Tongue (tissue), 3 donors: Measurements from ENCODE around the gene ACY1. TPM values are rescaled to one million over a fixed set of nuclear protein-coding genes. Genes with fewer than 3 reads are reported as not detected.
A peak's percentile ranks its signal among the peaks of the same experiment; 100 is the strongest.
"Not testable (repeated sequence)": the region's sequence is repeated elsewhere in the genome, so short reads cannot be mapped to it uniquely, and the experiment has no call there.

Experiments used
- DNase-seq: peaks from one replicate; pipeline ENCODE4 v3.0.0-alpha.2; 2015
- small RNA-seq: library from RNA; depleted of rRNA; stranded (forward); fragments of <200 nt; gene quantifications from one replicate; pipeline ENCODE3, GENCODE V24; 2014; ENCODE audit warnings: low replicate concordance
- total RNA-seq: library from RNA; depleted of rRNA; stranded (reverse); fragments of >200 nt; gene quantifications from one replicate; pipeline ENCODE4 v1.2.3, GENCODE V29; 2014

Gene ACY1
- total RNA-seq, 1 donor from 2014 or later, result 16.8 TPM

DNA sequence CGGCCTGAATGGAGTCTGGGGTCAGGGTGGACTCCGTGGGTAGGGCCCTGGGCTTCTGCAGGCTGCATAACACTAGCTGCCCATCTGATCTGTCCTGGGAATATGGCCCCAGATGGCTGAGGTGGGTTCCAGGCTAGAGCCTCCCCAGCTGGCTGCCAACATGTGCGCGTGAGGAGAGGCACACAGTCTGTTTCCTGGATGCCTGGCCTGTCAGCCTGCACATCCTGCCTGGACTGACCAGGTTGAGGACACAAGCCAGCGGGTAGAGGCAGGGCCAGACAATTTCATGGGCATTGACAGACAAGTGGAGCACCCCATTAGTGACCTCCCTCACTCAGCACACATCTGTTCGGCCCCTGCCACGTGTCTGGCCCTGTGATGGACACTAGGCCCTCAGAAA is 42.1 kb downstream of the ACY1 start:
- DNase-seq, result no peak

DNA sequence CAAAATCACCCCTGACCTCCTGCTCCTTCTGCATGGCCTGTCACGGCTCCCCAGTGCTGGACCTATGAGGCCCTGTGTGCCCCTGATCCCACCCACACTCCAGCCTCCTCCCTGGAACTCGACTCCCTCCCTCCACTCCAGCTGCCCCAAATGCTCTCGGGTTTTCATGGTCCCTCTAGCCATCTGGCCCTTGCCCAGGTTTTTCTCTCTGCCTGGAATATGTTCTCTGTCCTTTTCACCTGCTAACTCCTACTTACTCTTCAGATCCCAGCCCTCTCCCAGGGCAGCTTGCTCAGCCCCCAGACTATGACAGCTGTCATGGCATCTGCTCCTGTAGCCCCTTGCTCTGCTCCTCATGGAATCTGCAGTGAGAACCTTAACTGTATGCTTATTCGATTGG is 42.7 kb downstream of the ACY1 start:
- peak; percentile 92 for DNase-seq

DNA sequence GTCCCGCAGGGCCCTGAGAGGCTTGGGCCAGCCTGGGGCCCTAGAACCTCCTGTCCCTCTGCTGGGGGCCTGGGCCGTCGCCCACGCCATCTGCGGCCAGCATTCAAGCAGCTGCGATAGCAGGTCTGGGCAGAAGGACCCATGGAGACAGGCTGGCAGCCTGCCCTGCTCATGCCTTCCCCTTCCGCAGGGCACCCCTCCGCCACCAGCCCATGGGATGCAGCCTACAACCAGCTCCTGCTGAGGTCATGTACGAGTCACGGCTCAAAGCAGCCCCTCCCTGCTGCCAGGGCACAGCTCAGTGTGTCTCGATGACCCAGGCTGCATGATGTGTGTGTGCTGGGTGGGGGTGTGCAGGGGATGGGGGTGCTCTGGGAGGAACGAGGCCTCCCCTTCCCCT is 45.2 kb downstream of the ACY1 start:
- peak; percentile 62 for DNase-seq

DNA sequence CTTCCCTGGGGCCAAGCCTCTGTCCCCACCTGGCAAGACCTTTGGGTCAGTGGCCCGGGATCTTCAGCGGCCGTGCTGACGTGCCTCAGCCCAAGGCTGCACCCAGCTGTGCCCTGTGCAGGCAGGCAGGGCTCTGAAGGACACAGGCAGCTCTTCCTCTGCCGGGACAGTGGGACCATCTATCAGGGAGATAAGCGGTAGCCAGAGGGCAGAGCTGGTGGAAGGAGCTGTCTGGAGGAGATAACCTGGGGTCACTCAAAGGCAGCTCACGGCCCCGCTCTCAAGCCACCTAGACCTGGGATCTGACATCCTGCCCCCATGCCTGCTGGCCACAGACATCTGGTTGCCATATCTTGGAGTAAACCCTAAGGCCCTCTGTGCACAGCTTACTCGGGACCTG is 45.7 kb downstream of the ACY1 start:
- DNase-seq, result no peak

DNA sequence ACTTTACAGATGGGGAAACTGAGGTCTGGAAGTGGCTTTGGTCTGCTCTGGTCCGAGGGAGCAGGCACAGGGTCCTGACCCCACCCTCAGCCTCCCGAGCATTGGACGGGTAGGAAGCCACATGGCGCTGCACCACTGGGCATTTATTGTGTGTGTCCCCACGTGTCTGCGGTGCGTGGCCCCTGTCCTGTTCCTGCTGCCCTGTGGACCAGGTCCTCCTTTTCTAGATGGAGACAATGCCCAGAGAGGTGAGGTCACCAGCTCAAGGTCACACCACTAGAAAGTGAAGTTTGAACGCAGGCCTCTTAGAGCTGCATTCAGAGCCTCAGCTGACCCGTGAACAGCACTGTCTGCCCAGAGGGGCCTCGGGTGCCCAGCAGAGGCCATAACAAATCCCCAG is 46.2 kb downstream of the ACY1 start:
- DNase-seq, result no peak

DNA sequence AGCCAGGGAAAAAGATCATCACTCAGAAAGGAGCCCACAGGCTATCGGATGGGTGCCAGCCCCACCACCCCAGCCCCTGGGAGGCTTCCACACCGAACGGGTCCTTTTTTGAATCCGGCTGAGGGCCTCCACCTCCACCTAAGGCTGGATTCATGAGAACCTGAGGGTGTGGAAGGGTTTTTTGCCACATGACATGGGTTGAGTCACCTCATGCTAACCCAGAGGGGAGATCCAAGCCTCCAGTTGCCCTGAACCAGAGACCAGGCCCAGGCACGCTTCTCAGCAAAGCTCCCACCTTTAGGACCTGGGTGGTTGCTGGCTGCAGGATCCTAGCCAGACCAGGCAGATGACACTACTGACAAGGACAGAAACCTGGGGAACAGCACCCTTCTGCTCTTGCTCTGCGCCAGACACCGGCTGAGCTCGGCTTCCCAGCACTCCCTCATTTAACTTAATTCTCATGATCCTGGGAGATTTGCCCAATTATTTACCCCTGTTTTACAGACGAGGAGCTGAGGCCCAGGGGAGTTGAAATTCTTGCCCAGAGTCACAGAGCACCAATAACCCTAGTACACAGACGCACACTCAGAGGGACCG is 47.5 kb downstream of the ACY1 start:
- DNase-seq, result no peak

DNA sequence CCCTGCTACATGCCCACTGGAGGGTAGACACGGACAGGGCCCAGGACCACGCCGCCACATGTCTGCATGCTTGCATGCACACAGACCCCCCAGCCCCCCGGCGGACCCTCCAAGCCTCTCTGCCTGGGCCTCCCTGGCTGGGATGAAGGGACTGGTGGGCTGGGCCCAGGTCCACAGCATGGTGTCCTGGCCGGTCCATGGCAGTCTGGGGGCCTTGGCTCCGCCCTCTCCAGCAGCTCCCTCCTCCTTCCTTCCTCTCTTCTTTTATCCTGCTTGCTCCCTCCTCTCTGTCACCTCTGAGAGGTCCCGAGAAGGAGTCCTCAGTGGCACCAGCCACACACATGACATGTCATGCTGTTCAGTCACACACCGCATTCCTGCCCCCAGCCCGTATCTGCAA is 48.6 kb downstream of the ACY1 start:
- DNase-seq, result no peak

DNA sequence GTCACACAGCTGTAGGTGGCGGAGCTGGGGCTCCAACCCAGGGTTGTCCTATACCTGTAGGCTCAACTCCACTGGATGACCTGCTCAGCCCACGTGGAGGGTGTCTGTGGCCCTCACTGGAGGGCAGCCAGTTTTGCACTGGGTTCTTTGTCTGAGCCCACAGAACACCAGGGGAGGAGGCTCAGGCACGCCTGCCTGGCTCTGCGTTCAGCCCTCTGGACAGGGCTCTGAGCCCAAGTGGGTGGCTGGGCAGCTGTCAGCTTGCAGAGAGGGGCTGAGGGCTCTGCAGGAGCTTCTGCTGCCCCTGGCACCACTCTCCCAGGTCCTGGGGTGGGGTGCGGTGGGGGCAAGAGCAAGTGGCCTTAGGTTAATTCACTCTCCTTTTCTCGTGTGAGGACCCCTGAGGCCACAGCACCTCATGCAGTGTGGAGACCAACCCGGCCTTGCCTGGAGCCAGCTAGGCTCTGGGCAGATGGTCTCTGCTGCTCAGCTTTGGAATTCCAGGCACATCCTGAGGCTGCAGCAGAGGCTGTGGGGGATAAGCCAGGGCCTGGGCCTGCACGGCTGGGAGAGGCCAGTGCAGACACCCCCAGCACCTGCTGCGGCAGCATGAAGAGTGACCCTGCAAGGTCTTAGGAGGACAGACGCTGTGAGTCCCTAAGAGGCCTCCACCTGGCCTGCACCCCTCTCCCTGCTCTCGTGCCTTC is 49.5 kb downstream of the ACY1 start:
- peak; percentile 54 for DNase-seq

DNA sequence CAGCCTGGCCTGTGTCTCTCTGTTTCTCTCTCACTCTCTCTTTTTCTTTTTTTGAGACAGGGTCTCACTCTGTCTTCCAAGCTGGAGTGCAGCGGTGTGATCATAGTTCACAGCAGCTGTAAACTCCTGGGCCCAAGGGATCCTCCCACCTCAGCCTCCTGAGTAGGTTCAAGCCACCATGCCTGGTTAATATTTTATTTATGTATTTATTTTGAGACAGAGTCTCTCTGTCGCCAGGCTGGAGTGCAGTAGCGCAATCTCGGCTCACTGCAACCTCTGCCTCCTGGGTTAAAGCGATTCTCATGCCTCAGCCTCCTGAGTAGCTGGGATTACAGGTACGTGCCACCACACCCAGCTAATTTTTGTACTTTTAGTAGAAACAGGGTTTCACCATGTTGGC is 50.4 kb downstream of the ACY1 start:
- not testable (repeated sequence) for DNase-seq

DNA sequence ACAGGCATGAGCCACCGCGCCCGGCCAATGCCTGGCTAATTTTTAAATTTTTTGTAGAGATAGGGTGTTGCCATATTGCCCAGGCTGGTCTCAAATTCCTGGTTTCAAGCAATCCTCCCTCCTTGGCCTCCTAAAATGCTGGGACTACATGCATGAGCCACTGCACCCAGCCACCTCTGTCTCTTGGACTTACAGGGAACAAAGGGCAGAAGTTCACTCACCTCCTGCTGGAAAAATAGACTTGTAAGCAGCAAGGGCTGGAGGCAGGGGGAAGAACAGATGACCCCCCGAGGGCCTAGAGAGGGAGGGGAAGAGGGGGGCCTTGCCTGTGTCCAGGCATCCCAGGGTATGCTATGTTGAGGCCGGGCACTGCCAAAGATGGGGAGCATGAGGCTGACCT is 50.9 kb downstream of the ACY1 start:
- no peak for DNase-seq

DNA sequence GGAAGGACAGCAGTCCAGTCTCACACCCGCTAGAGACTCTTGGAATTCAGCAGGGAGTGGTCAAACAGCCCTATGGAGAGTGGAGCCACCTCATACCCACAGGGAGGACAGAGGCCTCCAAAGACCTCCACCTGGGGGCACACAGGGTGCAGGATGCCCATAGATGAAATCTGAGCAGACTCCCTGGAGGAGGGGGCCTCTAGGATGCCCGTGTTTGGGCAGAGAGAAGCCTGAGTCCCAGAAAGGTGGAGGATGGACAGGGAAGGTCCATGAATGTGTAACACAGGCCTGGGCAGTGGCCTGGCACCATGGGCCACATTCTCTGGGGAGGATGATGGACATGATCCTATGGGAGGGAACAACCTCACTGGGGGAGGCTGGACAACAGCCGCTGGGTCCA is 51.3 kb downstream of the ACY1 start:
- no peak for DNase-seq

DNA sequence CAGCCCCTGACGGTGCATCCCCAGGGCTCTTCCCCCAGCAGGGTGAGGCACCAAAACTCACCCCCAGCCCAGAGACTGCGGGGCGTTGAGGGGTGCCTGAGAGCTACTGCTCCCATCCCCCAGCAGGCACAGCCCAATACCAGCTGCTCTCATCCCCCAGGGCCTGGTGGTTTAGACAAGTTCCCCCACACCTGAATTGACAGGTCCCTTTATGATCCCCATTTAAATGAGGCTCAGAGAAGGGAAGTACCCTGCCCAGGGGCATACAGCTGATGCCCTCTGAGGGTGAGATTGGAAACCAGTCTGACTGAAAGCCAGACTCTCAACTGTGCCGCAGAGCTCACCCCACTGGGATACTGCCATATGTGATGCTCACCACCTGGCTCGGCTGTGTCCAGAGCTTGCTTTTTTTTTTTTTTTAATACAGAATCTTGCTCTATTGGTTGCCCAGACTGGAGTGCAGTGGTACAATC is 52.9 kb downstream of the ACY1 start:
- DNase-seq, result peak; percentile 21

DNA sequence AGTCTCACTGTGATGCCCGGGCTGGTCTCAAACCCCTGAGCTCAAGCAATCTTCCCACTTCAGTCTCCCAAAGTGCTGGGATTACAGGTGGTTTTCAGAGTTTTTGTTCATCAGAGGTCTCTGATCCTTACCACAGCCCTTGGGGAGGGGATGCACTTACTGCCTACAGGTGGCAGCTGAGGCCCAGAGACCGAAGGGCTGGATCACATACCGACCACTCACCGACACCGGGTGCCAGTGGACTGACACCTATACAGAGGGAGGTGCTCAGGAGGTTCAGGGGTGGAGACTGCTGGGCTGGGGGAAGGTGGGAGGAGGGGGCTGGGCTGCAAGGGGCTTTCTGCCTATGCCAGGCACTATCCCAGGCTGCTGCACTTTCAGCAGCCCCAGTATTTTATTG is 53.5 kb downstream of the ACY1 start:
- no peak for DNase-seq

DNA sequence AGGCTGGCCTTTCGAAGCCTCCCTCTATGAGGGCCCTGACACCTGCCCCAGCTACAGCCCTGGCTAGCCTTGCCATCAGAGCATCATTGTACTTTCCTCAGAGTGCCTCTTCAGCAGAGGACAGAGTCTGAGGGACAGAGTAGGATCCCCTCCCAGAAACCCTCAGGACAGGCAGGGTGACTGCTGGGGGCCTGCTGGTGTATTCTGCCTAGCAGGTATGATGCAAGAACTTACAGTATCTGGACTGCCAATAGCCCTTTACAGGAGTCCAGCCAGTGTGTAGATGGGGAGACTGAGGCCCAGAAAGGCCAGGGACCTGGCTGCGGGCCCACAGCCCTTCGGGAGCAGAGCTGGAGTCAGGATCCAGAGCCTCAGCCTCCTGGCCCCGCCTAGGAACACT is 54.0 kb downstream of the ACY1 start:
- no peak for DNase-seq

DNA sequence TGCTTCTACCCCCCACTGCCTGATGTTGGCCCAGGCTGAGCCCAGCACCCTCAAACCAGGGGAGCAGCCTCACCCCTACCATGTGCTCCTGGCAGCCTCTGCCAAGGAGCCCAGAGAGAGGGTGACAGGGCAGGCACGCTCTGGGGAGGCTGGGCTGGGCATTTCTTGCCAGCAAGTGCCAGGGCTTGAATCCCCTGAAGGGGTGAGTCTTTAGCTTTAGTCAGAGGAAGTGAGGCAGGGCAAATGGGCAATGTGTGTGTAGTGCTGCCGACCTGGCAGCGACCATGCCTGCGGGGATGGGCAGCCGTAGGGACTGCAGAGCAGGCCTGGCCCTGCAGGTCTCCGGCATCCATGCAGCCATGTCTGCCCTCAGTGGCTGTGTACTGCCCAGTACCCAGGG is 54.9 kb downstream of the ACY1 start:
- DNase-seq, result no peak

Small RNA genes within 50 kb of the gene (small RNA-seq; reads per million reads assigned to genes)
- gene AC115284.1, result not detected

Other genes with a start within 250 kb of the ACY1 start
- not detected for gene IQCF6, start 204.3 kb upstream of the ACY1 start, total RNA-seq
- gene IQCF2, start 121.9 kb upstream of the ACY1 start, total RNA-seq, result not detected
- not detected for gene IQCF5, start 107.9 kb upstream of the ACY1 start, total RNA-seq
- gene IQCF1, start 80.2 kb upstream of the ACY1 start, total RNA-seq, result not detected
- gene RRP9, start 41.6 kb upstream of the ACY1 start, total RNA-seq, result 9.3 TPM
- gene PARP3, start 41.2 kb upstream of the ACY1 start, total RNA-seq, result 4.5 TPM
- gene GPR62, start 28.2 kb upstream of the ACY1 start, total RNA-seq, result 0.41 TPM
- gene PCBP4, start 16.1 kb upstream of the ACY1 start, total RNA-seq, result 58.0 TPM
- 8.7 TPM for gene ABHD14B, start 9.5 kb upstream of the ACY1 start, total RNA-seq
- 14.1 TPM for gene ABHD14A, start 8.5 kb upstream of the ACY1 start, total RNA-seq
- gene RPL29, start 12.4 kb downstream of the ACY1 start, total RNA-seq, result 1,069 TPM
- 18.5 TPM for gene DUSP7, start 73.0 kb downstream of the ACY1 start, total RNA-seq
- gene POC1A, start 170.9 kb downstream of the ACY1 start, total RNA-seq, result 4.5 TPM
- gene ALAS1, start 214.6 kb downstream of the ACY1 start, total RNA-seq, result 40.7 TPM
- gene TLR9, start 242.1 kb downstream of the ACY1 start, total RNA-seq, result not detected